CD4-positive, alpha-beta T cell treated with Interleukin-12 subunit alpha and Interleukin-12 subunit beta, for 1 hour (primary cell): ENCODE data around the gene NOTCH1.
A peak's percentile ranks its signal among the peaks of the same experiment; 100 is the strongest.

Source experiments
- DNase-seq: peaks from one replicate; pipeline ENCODE4 v3.0.0-alpha.2; 2020

Gene NOTCH1

GRCh38 chr9:136482793-136483588 lies 62.9 kb downstream of the NOTCH1 start, which contains the start of gene SEC16A:
TSS of gene SEC16A (minus strand) at chr9:136483040. CDS start at chr9:136477615, 5,425 bp downstream.
- peak; percentile 99 for DNase-seq

GRCh38 chr9:136482046-136482792 lies 63.6 kb downstream of the NOTCH1 start:
- DNase-seq = peak; percentile 55

GRCh38 chr9:136481558-136481957 lies 64.3 kb downstream of the NOTCH1 start:
- DNase-seq = no peak

GRCh38 chr9:136476369-136477150 lies 69.3 kb downstream of the NOTCH1 start:
- DNase-seq = no peak

GRCh38 chr9:136474974-136475865 lies 70.6 kb downstream of the NOTCH1 start:
- no peak for DNase-seq

GRCh38 chr9:136474021-136474640 lies 71.7 kb downstream of the NOTCH1 start:
- DNase-seq = no peak

GRCh38 chr9:136473354-136473721 lies 72.5 kb downstream of the NOTCH1 start:
- DNase-seq = no peak

- DNase-seq = no peak
Measured at GRCh38 chr9:136472640-136473353, 73.1 kb downstream of the NOTCH1 start.

- no peak for DNase-seq
Measured at GRCh38 chr9:136471802-136472487, 73.9 kb downstream of the NOTCH1 start.

- DNase-seq = no peak
Measured at GRCh38 chr9:136470792-136471469, 74.9 kb downstream of the NOTCH1 start.

GRCh38 chr9:136470356-136470755 lies 75.5 kb downstream of the NOTCH1 start:
- DNase-seq = no peak

GRCh38 chr9:136467766-136468165 lies 78.1 kb downstream of the NOTCH1 start:
- no peak for DNase-seq

GRCh38 chr9:136466155-136466541 lies 79.7 kb downstream of the NOTCH1 start:
- DNase-seq = no peak

- DNase-seq = no peak
Measured at GRCh38 chr9:136465500-136466154, 80.2 kb downstream of the NOTCH1 start.

- DNase-seq = no peak
Measured at GRCh38 chr9:136464241-136464640, 81.6 kb downstream of the NOTCH1 start.

- DNase-seq = no peak
Measured at GRCh38 chr9:136463578-136463977, 82.3 kb downstream of the NOTCH1 start.

GRCh38 chr9:136462664-136463063 lies 83.2 kb downstream of the NOTCH1 start:
- DNase-seq = no peak

GRCh38 chr9:136460772-136461325 lies 85.0 kb downstream of the NOTCH1 start:
- DNase-seq = no peak

GRCh38 chr9:136459425-136459824 lies 86.4 kb downstream of the NOTCH1 start:
- no peak for DNase-seq
